Measurements from ENCODE around the gene ST7L. TPM values are rescaled to one million over a fixed set of nuclear protein-coding genes. Genes with fewer than 3 reads are reported as not detected.
A peak's percentile ranks its signal among the peaks of the same experiment; 100 is the strongest.

The ST7L gene
- total and polyA plus RNA-seq, 9 of the 15 experiments (the other 6 are each of a cell fraction or from before 2014, with no cell fraction given): 9.0 to 32.5 (median 26.6) TPM

- TF ChIP-seq ELK3 (CRISPR knock-in tag; IDR thresholded peaks at IDR 0.05) (no peak), TFE3 (CRISPR knock-in tag; IDR thresholded peaks at IDR 0.05) (no peak), NFE2 (IDR thresholded peaks at IDR 0.05; ENCODE audit: low read depth) (no peak)
Measured at GRCh38 chr1:112510340-112510739, 108.6 kb downstream of the ST7L start (continued).

GRCh38 chr1:112509660-112510178 is 109.2 kb downstream of the ST7L start:
- H4K20me1 ChIP-seq (replicated peaks; ENCODE audit: control insufficient read depth, insufficient read depth, low read length): 0 out of 2 replicates have a peak, but pooled peaks cover 4% of the 10 kb centered on the region
- BruUV-seq (replicated peaks): no TSS peak
- ChIA-PET POLR2A (interaction anchor here (0.5 to 0.6 kb wide), 3 partner anchors 15 to 162 kb away, joined by 3 to 4 read pairs (median 4); no protein-coding TSS in a partner anchor), CTCF (ENCODE audit: low intra/inter-chr PET ratio) (no interaction called here)
- no peak overlapping the region for H3K27ac ChIP-seq (ENCODE audit: extremely low read depth, low read depth, low read length)
- H2AFZ ChIP-seq (ENCODE audit: low read depth, low read length): no peak overlapping the region
- no peak overlapping the region for H3K9ac ChIP-seq (ENCODE audit: insufficient read depth in 1 of 2, low read depth in 2 of 2, low read length in 2 of 2)
- no peaks in the 10 kb centered on the region for H3K79me2 ChIP-seq (ENCODE audit: control insufficient read depth, insufficient read depth, low read length)
- WGBS (ENCODE audit: insufficient coverage, low coverage, missing lambda C conversion rate): 20% methylated on average over 16 of the region's 16 CpGs
- ATAC-seq (no peak), FAIRE-seq (no peak), DNase-seq (ENCODE audit: extremely low read depth in 1 of 4, low spot score in 3 of 4) (no peak)
- H3K4me1 ChIP-seq (replicated peaks in 1 of 2; ENCODE audit: control insufficient read depth in 2 of 2, insufficient read depth in 2 of 2, low read length in 2 of 2): peaks cover 3 to 20% of the 10 kb centered on the region in 2 experiments
- H3K9me1 ChIP-seq (ENCODE audit: control insufficient read depth, insufficient read depth, low read length): no peaks in the 10 kb centered on the region
- no peak overlapping the region for H3K4me2 ChIP-seq (ENCODE audit: insufficient read depth, low read length)
- H3K9me3 ChIP-seq (replicated peaks; ENCODE audit: control insufficient read depth, insufficient read depth, low read depth, low read length): no peaks in the 10 kb centered on the region
- in situ Hi-C loops (cut with MboI) (no loop called here), intact Hi-C loops (cut with micrococcal nuclease) (no loop called here)
- H3K4me3 ChIP-seq: no peak overlapping the region
- no peak for TF ChIP-seq CREB1 (IDR thresholded peaks at IDR 0.05)
- TF ChIP-seq CREB1 (CRISPR knock-in tag; IDR thresholded peaks at IDR 0.05): no peak
- no peak for TF ChIP-seq TCF7 (IDR thresholded peaks at IDR 0.05; ENCODE audit: borderline replicate concordance)
- no peak for TF ChIP-seq ZNF324 (CRISPR knock-in tag; IDR thresholded peaks at IDR 0.05)
- TF ChIP-seq PHF21A (IDR thresholded peaks at IDR 0.05; ENCODE audit: borderline replicate concordance, low read depth): no peak
- TF ChIP-seq RERE (CRISPR knock-in tag; IDR thresholded peaks at IDR 0.05; ENCODE audit: borderline replicate concordance): no peak
- no peak for TF ChIP-seq TBL1XR1 (IDR thresholded peaks at IDR 0.05; ENCODE audit: low read length in 2 of 2)
- 0 out of 2 replicates have a peak, but pooled peaks have one; percentile 2 for TF ChIP-seq ZBTB33 (CRISPR knock-in tag; IDR thresholded peaks at IDR 0.05)
- peaks cover 29 to 68% of the 10 kb centered on the region in 2 experiments for H3K27me3 ChIP-seq (ENCODE audit: control insufficient read depth in 2 of 2, insufficient read depth in 2 of 2, low read length in 2 of 2)
- no peaks in the 10 kb centered on the region for H3K36me3 ChIP-seq (ENCODE audit: control insufficient read depth, insufficient read depth, low read length)

All from K562 (cell line).